ENCODE results near the gene EXOC3.

- TF ChIP-seq EZH2phosphoT487 (IDR thresholded peaks at IDR 0.05; ENCODE audit: borderline replicate concordance, low read depth, low read length) = no peak
- no peak for TF ChIP-seq CTCF (conservative IDR thresholded peaks at IDR 0.05; ENCODE audit: low read length)
Observed at GRCh38 chr5:484556-484955, 41.6 kb downstream of the EXOC3 start.

All from OCI-LY7 (cell line).